Neural progenitor cell (in vitro differentiated cells): ENCODE data around the gene TGIF2. TPM values are rescaled to one million over a fixed set of nuclear protein-coding genes. Genes with fewer than 3 reads are reported as not detected.

ENCODE experiments used
- DNase-seq: peaks from one replicate; pipeline ENCODE4 v3.0.0-alpha.2; 2016; ENCODE audit warnings: low spot score
- H2AFZ ChIP-seq: fragments of 200-600 bp; sonication (generic); replicated peaks from 2 replicates; pipeline ENCODE4 v1.6.1; 2016; ENCODE audit warnings: antibody characterized with exemption
- H3F3A ChIP-seq: fragments of 200-600 bp; sonication (generic); 2 replicates; pipeline ENCODE4 v1.6.1; 2016; ENCODE audit warnings: antibody characterized with exemption, low read depth
- H3K27ac ChIP-seq: fragments of 200-600 bp; sonication (generic); 2 replicates; pipeline ENCODE4 v1.5.1; 2016; ENCODE audit warnings: mild to moderate bottlenecking
- H3K27me3 ChIP-seq: fragments of 200-600 bp; sonication (generic); 2 replicates; pipeline ENCODE4 v1.6.1; 2016; ENCODE audit warnings: mild to moderate bottlenecking, moderate library complexity
- H3K36me3 ChIP-seq: fragments of 200-600 bp; sonication (generic); 2 replicates; pipeline ENCODE4 v1.5.1; 2016
- H3K4me1 ChIP-seq: fragments of 200-600 bp; sonication (generic); 2 replicates; pipeline ENCODE4 v1.6.1; 2016; ENCODE audit warnings: mixed run types
- H3K4me2 ChIP-seq: fragments of 200-600 bp; sonication (generic); 2 replicates; pipeline ENCODE4 v1.6.1; 2016
- H3K4me3 ChIP-seq: fragments of 200-600 bp; sonication (generic); 2 replicates; pipeline ENCODE4 v1.5.1; 2016
- H3K79me2 ChIP-seq: fragments of 200-600 bp; sonication (generic); 2 replicates; pipeline ENCODE4 v1.6.1; 2016; ENCODE audit warnings: low read depth
- H3K9ac ChIP-seq: fragments of 200-600 bp; sonication (generic); 2 replicates; pipeline ENCODE4 v1.6.1; 2016
- H3K9me3 ChIP-seq: fragments of 200-600 bp; sonication (generic); 2 replicates; pipeline ENCODE4 v1.5.1; 2016; ENCODE audit warnings: low read depth
- H4K20me1 ChIP-seq: fragments of 200-600 bp; sonication (generic); 2 replicates; pipeline ENCODE4 v1.6.1; 2016; ENCODE audit warnings: low read depth
- H3K27ac Mint-ChIP-seq: 3 replicates; pipeline ENCODE4 v1.8.0; 2021; ENCODE audit warnings: mixed read lengths
- H3K27me3 Mint-ChIP-seq: 2 replicates; pipeline ENCODE4 v1.8.0; 2022; ENCODE audit warnings: low read depth, mild to moderate bottlenecking, inconsistent platforms, moderate library complexity, mixed read lengths; ENCODE audit not compliant: insufficient read depth
- H3K36me3 Mint-ChIP-seq: 3 replicates; pipeline ENCODE4 v1.8.0; 2021; ENCODE audit warnings: mixed read lengths
- H3K4me1 Mint-ChIP-seq: 3 replicates; pipeline ENCODE4 v1.8.0; 2021; ENCODE audit warnings: mixed read lengths
- H3K4me3 Mint-ChIP-seq: 3 replicates; pipeline ENCODE4 v1.8.0; 2021; ENCODE audit warnings: mild to moderate bottlenecking, moderate library complexity, mixed read lengths
- H3K9me3 Mint-ChIP-seq: 3 replicates; pipeline ENCODE4 v1.8.0; 2020; ENCODE audit warnings: mixed read lengths
- EZH2 ChIP-seq: fragments of 200-600 bp; sonication (generic); IDR thresholded peaks from 2 replicates; pipeline ENCODE4 v1.6.1; 2017; ENCODE audit warnings: antibody characterized with exemption, mild to moderate bottlenecking, moderate library complexity
- EZH2phosphoT487 ChIP-seq: fragments of 200-600 bp; sonication (generic); IDR thresholded peaks from 2 replicates; pipeline ENCODE4 v1.6.1; 2017; ENCODE audit warnings: antibody characterized with exemption
- total RNA-seq: library from RNA; depleted of rRNA; stranded (reverse); fragments of >200 nt; gene quantifications from 2 replicates; pipeline ENCODE4 v1.2.3, GENCODE V29; 2015; ENCODE audit warnings: low replicate concordance
- TF ChIP-seq, protein P1 (sequence below): fragments of 200-600 bp; sonication (generic); IDR thresholded peaks from 2 replicates; pipeline ENCODE4 v1.5.1; 2017; ENCODE audit warnings: antibody characterized with exemption, mild to moderate bottlenecking

Gene TGIF2
- total RNA-seq, 1 donor from 2014 or later, result 67.1 TPM

DNA sequence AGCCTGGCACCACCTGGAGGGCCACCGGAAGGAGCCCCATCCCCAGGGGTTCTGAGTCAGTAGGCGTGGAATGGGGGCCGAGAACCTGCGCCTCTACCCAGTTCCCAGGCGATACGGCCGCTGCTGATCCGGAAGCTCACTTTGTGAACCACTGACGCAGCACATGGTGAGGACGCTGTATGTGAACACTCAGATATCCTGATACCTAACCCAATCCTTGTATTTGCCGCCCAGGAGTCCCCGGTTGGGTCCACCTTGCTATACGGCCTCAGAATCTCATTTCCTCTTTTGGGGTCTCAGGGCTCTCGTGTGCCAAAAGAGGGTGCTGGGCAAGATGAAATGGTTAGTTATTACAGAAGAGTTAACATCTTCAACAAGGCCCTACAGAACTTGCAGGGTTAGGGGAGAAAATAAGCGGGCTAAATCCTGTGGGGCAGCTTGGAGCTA lies 31.6 kb downstream of the TGIF2 start:
- no peaks in the 10 kb centered on the region for H3K9me3 ChIP-seq
- H3K27me3 ChIP-seq, result no peaks in the 10 kb centered on the region
- Mint-ChIP-seq H3K36me3 (peaks cover 4% of the 10 kb centered on the region), H3K27ac (peak overlapping the region; percentile 78), H3K27me3 (peaks cover 8% of the 10 kb centered on the region), H3K4me3 (peak overlapping the region; percentile 98), H3K4me1 (peaks cover 20% of the 10 kb centered on the region), H3K9me3 (no peaks in the 10 kb centered on the region)
- peaks cover 4% of the 10 kb centered on the region for H3F3A ChIP-seq
- H3K27ac ChIP-seq, result no peak overlapping the region
- peak overlapping the region; percentile 47 for H3K4me2 ChIP-seq
- H3K4me1 ChIP-seq, result peaks cover 5% of the 10 kb centered on the region
- no peak overlapping the region for H3K4me3 ChIP-seq
- no peak overlapping the region for H3K9ac ChIP-seq
- H2AFZ ChIP-seq, result peak overlapping the region; percentile 23
- peaks cover 20% of the 10 kb centered on the region for H4K20me1 ChIP-seq
- DNase-seq, result peak; percentile 13
- peaks cover 30% of the 10 kb centered on the region for H3K79me2 ChIP-seq
- TF ChIP-seq EZH2 (no peak), EZH2phosphoT487 (no peak)
- TF ChIP-seq, protein P1, sequence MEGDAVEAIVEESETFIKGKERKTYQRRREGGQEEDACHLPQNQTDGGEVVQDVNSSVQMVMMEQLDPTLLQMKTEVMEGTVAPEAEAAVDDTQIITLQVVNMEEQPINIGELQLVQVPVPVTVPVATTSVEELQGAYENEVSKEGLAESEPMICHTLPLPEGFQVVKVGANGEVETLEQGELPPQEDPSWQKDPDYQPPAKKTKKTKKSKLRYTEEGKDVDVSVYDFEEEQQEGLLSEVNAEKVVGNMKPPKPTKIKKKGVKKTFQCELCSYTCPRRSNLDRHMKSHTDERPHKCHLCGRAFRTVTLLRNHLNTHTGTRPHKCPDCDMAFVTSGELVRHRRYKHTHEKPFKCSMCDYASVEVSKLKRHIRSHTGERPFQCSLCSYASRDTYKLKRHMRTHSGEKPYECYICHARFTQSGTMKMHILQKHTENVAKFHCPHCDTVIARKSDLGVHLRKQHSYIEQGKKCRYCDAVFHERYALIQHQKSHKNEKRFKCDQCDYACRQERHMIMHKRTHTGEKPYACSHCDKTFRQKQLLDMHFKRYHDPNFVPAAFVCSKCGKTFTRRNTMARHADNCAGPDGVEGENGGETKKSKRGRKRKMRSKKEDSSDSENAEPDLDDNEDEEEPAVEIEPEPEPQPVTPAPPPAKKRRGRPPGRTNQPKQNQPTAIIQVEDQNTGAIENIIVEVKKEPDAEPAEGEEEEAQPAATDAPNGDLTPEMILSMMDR, result no peak
- no peaks in the 10 kb centered on the region for H3K36me3 ChIP-seq

DNA sequence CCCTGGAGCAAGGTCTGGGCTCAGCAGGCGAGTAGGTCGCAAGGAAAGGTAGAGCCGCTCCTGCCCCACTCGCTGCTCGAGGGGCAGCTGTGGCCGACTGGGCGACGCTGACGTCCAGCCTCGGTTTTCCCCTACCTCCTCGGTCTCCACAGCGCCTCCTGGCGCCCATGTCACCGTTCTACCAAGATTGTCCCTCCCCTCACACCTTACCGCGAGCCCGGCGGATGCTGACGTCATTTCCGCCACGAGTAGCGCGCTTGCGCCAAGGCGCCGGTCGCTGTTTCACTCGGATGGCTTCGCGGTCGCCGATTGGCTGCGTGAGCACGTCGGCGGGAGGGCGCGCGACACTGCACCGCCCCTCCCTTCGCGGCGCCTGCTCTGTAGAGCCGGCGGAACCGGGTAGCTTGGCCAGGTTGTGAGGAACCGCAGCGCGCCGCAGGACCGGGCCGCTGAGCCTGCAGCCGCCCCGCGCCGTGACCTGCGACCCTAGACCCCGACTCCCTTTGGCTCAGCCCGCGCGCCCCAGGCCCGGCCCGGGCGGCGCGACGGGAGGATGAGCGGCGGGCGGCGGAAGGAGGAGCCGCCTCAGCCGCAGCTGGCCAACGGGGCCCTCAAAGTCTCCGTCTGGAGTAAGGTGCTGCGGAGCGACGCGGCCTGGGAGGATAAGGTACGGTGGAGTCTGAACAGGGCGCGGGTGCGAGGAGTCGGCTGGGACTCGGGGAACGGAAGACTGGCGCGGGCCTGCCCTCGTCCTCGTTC lies 32.2 kb downstream of the TGIF2 start, which contains the start of gene RAB5IF:
Gene RAB5IF, plus strand, starts transcription at position 381 of the 759 bp plus-strand sequence. Its CDS starts 173 bp downstream, at position 554.
- Histone ChIP-seq H3K9ac (peak within 1 kb of the TSS; percentile 88), H2AFZ (peak within 1 kb of the TSS; percentile 64), H3K4me2 (peak within 1 kb of the TSS; percentile 96), H3K9me3 (no peaks in the 10 kb centered on the region), H3K79me2 (peaks cover 30% of the 10 kb centered on the region), H4K20me1 (peaks cover 20% of the 10 kb centered on the region), H3K36me3 (no peaks in the 10 kb centered on the region), H3K27me3 (no peaks in the 10 kb centered on the region), H3K4me1 (peaks cover 5% of the 10 kb centered on the region), H3K4me3 (peak within 1 kb of the TSS; percentile 79), H3F3A (peaks cover 4% of the 10 kb centered on the region), H3K27ac (peak within 1 kb of the TSS; percentile 21)
- Mint-ChIP-seq H3K27me3 (peaks cover 8% of the 10 kb centered on the region), H3K27ac (peak within 1 kb of the TSS; percentile 93), H3K36me3 (peaks cover 4% of the 10 kb centered on the region), H3K9me3 (no peaks in the 10 kb centered on the region), H3K4me1 (peaks cover 20% of the 10 kb centered on the region), H3K4me3 (peak within 1 kb of the TSS; percentile 98)
- DNase-seq, result peak; percentile 99
- no peak for TF ChIP-seq EZH2phosphoT487
- TF ChIP-seq, protein P1, result peak; percentile 84

DNA sequence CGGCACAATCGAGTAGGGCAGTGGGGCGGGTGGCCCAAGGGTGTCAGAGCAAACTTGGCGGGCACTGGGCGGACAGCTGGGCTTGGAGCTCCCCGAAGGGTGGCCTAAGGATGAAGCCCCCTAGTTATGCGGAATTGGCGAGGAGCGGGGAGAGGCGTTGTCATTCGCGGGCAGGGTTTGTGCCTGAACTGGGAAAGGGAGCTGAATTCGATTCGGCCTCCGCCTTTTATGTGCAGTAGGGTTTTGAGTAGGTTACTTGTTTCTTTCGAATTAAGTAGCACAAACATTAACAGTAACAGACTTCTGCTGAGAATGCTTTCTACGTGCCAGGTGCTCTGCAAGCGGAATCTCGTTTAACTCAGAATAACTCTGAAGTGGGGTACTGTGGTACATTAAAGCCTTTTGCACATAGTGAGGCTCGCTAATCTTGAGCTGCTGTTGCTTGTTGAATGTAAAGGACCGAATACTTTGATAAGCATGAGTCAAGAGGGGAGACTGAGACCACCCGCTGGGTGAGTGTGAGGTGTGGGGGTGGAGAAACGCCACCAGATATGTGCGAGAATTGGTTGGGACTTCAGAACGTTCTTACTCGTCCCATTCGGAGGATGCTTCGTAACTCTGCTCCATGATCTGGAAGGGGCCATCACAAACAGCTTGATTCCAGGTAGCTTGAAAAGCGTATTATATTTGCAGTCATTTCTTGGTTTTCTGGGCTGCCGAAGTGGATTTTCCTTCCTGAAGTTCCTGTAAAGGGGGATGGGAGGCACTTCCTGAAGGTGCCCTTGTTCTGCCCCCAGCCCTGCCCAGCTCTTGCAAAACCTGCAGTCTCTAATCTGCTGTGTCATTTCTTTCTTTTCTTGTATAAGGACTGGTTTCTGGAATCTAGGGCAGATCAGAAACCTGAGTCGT lies 33.0 kb downstream of the TGIF2 start:
- Mint-ChIP-seq H3K4me3 (peak overlapping the region; percentile 98), H3K4me1 (peaks cover 20% of the 10 kb centered on the region), H3K27me3 (peaks cover 8% of the 10 kb centered on the region), H3K9me3 (no peaks in the 10 kb centered on the region), H3K27ac (peak overlapping the region; percentile 93), H3K36me3 (peaks cover 7% of the 10 kb centered on the region)
- Histone ChIP-seq H3K79me2 (peaks cover 30% of the 10 kb centered on the region), H3K27ac (peak overlapping the region; percentile 21), H3F3A (peaks cover 6% of the 10 kb centered on the region), H3K9me3 (no peaks in the 10 kb centered on the region), H2AFZ (no peak overlapping the region), H3K4me1 (peaks cover 5% of the 10 kb centered on the region), H3K4me2 (peak overlapping the region; percentile 96), H3K27me3 (no peaks in the 10 kb centered on the region), H3K4me3 (peak overlapping the region; percentile 79), H3K9ac (peak overlapping the region; percentile 88), H3K36me3 (no peaks in the 10 kb centered on the region), H4K20me1 (peaks cover 20% of the 10 kb centered on the region)
- TF ChIP-seq, protein P1, result no peak
- TF ChIP-seq EZH2phosphoT487 (no peak), EZH2 (no peak)
- DNase-seq, result peak; percentile 46
